ENCODE results near the gene PFAS. TPM values are rescaled to one million over a fixed set of nuclear protein-coding genes. Genes with fewer than 3 reads are reported as not detected.

PFAS gene
- polyA plus RNA-seq, 3 donors from 2014 or later: 5.4 to 18.2 (median 14.4) TPM

DNA sequence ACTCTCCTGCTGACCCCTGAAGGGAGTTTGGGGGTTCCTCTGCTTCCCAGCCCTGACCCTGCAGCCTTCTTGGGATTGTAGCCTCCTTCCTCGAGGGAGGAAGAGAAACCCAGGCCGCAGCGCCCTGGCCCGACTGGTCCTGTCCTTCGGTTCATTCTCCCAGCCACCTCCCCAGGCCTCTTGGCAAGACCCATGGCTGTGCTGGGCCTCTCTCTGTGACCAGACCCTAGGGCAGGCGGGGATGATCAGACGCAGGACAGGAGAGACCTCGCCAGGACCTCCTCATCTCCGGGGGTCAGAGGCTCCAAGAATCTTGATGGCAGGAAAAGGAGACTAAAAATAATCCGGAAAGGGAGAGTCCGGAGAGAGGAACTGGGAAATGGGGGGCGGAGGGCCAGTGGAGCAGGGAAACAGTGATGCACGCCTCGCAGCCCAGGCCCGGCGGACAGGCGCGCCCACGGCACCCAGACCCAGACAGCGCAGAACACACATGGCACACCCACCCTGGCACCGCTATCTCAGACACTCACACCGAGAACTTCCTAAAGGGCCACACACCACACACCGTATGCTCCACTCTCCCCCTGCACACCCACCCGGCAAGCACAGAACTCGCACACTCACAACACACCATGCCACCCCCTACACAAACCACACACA is 62.2 kb downstream of the PFAS start:
- peaks cover 2 to 8% (median 3%) of the 10 kb centered on the region in 3 donors for H3K27me3 Mint-ChIP-seq (ENCODE audit: low read depth in 3 of 3)
- no peak overlapping the region for H3K27ac Mint-ChIP-seq
- no peak for DNase-seq
- no peaks in the 10 kb centered on the region for H3K9me3 Mint-ChIP-seq
- no peak overlapping the region for H3K4me3 Mint-ChIP-seq
- no peaks in the 10 kb centered on the region for H3K36me3 Mint-ChIP-seq
- H3K4me1 Mint-ChIP-seq: peaks cover 0 to 2% of the 10 kb centered on the region in 2 donors

DNA sequence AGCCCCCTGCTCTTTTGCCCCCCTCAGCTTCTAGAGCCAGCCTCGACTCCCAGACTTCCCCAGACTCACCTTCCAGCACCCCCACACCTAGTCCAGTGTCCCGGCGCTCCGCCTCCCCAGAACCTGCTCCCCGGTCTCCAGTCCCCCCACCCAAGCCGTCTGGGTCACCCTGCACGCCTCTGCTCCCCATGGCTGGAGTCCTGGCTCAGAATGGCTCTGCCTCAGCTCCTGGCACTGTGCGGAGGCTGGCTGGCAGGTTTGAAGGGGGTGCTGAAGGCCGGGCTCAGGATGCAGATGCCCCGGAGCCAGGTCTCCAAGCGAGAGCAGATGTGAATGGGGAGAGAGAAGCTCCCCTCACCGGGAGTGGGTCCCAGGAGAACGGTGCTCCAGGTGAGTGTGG is 63.2 kb downstream of the PFAS start:
- Mint-ChIP-seq H3K9me3 (no peaks in the 10 kb centered on the region), H3K4me1 (peaks cover 0 to 2% of the 10 kb centered on the region in 2 donors), H3K27me3 (ENCODE audit: low read depth in 3 of 3) (peaks cover 2 to 8% (median 3%) of the 10 kb centered on the region in 3 donors), H3K4me3 (no peak overlapping the region), H3K36me3 (no peaks in the 10 kb centered on the region), H3K27ac (no peak overlapping the region)
- DNase-seq: no peak

DNA sequence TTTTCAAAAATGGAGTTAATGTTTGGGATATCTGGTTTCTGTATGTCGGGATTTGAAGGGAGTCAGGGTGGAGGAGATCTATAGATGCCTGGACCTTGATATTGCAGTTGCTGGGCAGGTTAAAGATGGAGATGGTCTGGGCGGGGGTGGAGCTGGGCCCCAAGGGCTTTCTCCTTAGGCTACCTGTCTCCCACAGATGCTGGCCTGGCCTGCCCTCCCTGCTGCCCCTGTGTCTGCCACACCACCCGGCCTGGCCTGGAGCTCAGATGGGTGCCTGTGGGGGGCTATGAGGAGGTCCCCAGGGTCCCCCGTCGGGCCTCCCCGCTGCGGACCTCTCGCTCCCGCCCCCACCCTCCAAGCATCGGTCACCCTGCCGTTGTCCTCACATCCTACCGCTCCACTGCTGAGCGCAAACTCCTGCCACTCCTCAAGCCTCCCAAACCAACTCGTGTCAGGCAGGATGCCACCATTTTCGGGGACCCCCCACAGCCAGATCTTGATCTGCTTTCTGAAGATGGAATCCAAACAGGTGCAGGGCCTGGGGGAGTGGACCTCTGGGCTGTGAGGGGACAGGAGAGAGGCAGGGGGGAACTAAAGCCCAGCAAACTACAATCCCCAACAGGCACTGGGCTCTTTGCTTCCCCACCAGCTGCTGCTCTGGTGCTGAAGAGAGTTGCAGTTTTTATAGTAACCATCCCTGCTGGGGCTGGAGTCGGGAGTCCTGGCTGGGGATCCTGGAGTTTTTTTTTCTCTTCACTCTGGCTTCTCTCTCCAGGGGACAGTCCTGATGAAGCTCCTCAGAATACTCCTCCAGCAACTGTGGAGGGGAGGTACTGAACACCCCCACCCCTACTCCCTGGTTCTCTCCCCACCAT is 63.9 kb downstream of the PFAS start:
- Mint-ChIP-seq H3K4me3 (no peak overlapping the region), H3K36me3 (no peaks in the 10 kb centered on the region), H3K27ac (no peak overlapping the region), H3K4me1 (peaks cover 0 to 2% of the 10 kb centered on the region in 2 donors), H3K9me3 (no peaks in the 10 kb centered on the region), H3K27me3 (ENCODE audit: low read depth in 3 of 3) (peaks cover 2 to 8% (median 3%) of the 10 kb centered on the region in 3 donors)
- DNase-seq: no peak

DNA sequence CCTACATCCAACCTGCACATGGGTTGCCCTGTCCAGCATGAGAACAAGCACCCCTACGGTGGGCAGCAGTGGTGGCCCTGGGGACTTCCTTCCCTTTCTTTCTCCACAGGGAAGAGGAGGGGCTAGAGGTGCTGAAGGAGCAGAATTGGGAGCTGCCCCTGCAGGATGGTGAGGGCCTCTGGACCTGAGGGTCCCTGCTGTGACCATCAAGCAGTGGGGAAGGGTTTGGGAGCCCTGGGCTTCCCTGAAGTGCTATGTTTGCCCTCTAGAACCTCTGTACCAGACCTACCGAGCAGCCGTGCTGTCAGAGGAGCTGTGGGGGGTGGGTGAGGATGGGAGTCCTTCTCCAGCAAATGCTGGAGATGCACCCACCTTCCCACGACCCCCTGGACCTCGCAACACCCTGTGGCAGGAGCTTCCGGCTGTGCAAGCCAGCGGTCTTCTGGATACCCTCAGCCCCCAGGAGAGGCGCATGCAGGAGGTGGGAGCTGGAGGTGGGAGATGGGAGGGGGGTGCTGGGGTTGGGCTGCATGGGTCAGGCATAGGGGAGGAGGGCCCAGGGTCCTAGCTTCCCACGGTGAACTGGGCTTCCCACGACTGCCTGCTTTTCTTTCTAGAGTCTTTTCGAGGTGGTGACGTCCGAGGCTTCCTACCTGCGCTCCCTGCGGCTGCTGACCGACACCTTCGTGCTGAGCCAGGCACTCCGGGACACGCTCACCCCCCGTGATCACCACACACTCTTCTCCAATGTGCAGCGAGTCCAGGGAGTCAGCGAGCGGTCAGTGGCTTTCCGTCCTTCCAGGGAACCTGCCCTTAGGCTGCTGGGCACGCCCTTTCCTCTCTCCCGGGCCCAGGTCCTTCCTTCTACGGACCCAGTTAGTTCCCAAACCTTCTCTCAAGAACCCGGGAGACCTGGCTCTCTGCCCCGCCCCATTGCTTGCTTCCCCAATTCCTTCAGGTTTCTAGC is 66.0 kb downstream of the PFAS start:
- H3K27me3 Mint-ChIP-seq (ENCODE audit: low read depth in 3 of 3): peaks cover 3 to 8% (median 6%) of the 10 kb centered on the region in 3 donors
- H3K4me1 Mint-ChIP-seq: peaks cover 0 to under 1% of the 10 kb centered on the region in 2 donors
- DNase-seq: no peak
- H3K27ac Mint-ChIP-seq: no peak overlapping the region
- H3K4me3 Mint-ChIP-seq: no peak overlapping the region
- no peaks in the 10 kb centered on the region for H3K36me3 Mint-ChIP-seq
- H3K9me3 Mint-ChIP-seq: no peaks in the 10 kb centered on the region

DNA sequence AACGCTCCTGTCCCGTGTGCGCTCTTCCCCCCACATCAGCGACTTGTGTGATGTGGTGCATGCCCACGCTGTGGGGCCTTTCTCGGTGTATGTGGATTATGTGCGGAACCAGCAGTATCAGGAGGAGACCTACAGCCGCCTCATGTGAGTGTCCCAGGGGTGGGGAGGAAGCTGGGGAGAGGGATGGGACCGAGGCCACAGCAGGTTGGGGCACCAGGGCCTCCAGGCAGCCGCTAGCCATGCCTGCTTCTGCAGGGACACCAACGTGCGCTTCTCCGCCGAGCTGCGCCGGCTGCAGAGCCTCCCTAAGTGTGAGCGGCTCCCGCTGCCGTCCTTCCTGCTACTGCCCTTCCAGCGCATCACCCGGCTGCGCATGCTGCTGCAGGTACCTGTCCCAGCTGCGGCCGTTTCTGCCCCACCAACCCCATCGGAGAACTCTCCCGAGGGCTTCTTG is 66.7 kb downstream of the PFAS start:
- Mint-ChIP-seq H3K36me3 (no peaks in the 10 kb centered on the region), H3K9me3 (no peaks in the 10 kb centered on the region), H3K27me3 (ENCODE audit: low read depth in 3 of 3) (peaks cover 3 to 15% (median 6%) of the 10 kb centered on the region in 3 donors), H3K4me1 (no peaks in the 10 kb centered on the region), H3K27ac (no peak overlapping the region), H3K4me3 (no peak overlapping the region)
- DNase-seq: no peak

DNA sequence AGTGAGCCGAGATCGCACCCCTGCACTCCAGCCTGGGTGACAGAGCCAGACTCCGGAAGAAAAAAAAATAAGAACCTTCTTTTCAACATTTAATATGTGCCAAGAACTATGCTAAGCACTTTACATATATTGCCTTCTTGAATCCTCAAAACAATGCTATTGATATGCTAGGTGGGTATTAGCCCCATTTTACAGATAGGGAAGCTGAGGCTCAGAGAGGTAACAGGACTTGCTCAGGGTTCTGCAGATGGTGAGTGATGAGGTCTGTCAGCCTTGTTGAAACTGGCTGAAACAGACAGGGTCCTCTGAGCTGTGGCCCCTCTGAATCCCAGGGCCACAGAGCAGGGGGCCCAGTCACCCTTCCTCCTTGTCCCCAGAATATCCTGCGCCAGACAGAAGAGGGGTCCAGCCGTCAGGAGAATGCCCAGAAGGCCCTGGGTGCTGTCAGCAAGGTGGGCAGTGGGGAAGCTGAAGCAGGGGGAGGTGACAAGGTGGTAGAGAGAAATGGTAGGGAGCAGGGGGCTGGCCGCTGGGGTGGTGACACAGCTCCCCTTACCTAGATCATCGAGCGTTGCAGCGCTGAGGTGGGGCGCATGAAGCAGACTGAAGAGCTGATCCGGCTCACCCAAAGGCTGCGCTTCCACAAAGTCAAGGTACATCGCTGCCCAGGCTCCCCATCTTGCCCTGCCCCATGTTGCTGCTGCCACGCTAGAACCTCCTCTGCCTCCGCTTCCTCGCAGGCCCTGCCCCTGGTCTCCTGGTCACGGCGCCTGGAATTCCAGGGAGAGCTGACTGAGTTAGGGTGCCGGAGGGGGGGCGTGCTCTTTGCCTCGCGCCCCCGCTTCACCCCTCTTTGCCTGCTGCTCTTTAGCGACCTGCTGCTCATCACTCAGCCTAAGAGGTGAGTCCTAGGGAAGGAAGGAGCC is 69.2 kb downstream of the PFAS start:
- peaks cover 3 to 8% (median 6%) of the 10 kb centered on the region in 3 donors for H3K27me3 Mint-ChIP-seq (ENCODE audit: low read depth in 3 of 3)

More for the DNA sequence above, 69.2 kb downstream of the PFAS start:
- Mint-ChIP-seq H3K36me3 (no peaks in the 10 kb centered on the region), H3K27ac (no peak overlapping the region), H3K9me3 (no peaks in the 10 kb centered on the region), H3K4me1 (no peaks in the 10 kb centered on the region), H3K4me3 (no peak overlapping the region)
- no peak for DNase-seq

Other genes with a start within 250 kb of the PFAS start
- gene GUCY2D, start 246.7 kb upstream of the PFAS start, polyA plus RNA-seq: not detected
- not detected for gene ALOX15B, start 210.2 kb upstream of the PFAS start, polyA plus RNA-seq
- under 1 TPM in 1 of 3 donors, not detected in 2; 0.17 TPM for gene ALOX12B, start 161.6 kb upstream of the PFAS start, polyA plus RNA-seq
- gene ALOXE3, start 130.8 kb upstream of the PFAS start, polyA plus RNA-seq: not detected
- gene HES7, start 125.2 kb upstream of the PFAS start, polyA plus RNA-seq: not detected
- gene PER1, start 96.9 kb upstream of the PFAS start, polyA plus RNA-seq: 1 to 10 TPM; 3.5 to 8.5 (median 4.5) TPM
- 10 to 100 TPM; 33.6 to 93.6 (median 39.5) TPM for gene VAMP2, start 86.3 kb upstream of the PFAS start, polyA plus RNA-seq
- gene TMEM107, start 72.9 kb upstream of the PFAS start, polyA plus RNA-seq: 10 to 100 TPM; 53.3 to 69.3 (median 64.0) TPM
- 10 to 100 TPM; 24.0 to 38.8 (median 27.5) TPM for gene BORCS6, start 59.1 kb upstream of the PFAS start, polyA plus RNA-seq
- 1 to 10 TPM in 2 of 3 donors, under 1 TPM in 1; 0.60 to 3.1 (median 1.6) TPM for gene AURKB, start 38.7 kb upstream of the PFAS start, polyA plus RNA-seq
- gene CTC1, start 1.2 kb upstream of the PFAS start, polyA plus RNA-seq: 10 to 100 TPM in 2 of 3 donors, 1 to 10 TPM in 1; 9.7 to 30.7 (median 15.9) TPM
- 10 to 100 TPM; 94.7 to 99.7 (median 99.1) TPM for gene RANGRF, start 39.4 kb downstream of the PFAS start, polyA plus RNA-seq
- gene SLC25A35, start 46.1 kb downstream of the PFAS start, polyA plus RNA-seq: 1 to 10 TPM in 2 of 3 donors, under 1 TPM in 1; 0.91 to 2.6 (median 2.0) TPM
- not detected for gene ARHGEF15, start 61.0 kb downstream of the PFAS start, polyA plus RNA-seq
- gene ODF4, start 90.6 kb downstream of the PFAS start, polyA plus RNA-seq: not detected
- 1,000 to 10,000 TPM in 1 of 3 donors, 100 to 1,000 TPM in 2; 683 to 1,109 (median 864) TPM for gene RPL26, start 133.9 kb downstream of the PFAS start, polyA plus RNA-seq
- under 1 TPM in 1 of 3 donors, not detected in 2; 0.13 TPM for gene RNF222, start 148.5 kb downstream of the PFAS start, polyA plus RNA-seq
- gene NDEL1, start 186.6 kb downstream of the PFAS start, polyA plus RNA-seq: 10 to 100 TPM; 37.2 to 75.0 (median 54.4) TPM

Data from immature natural killer cell (primary cell).